GM18505 (cell line): ENCODE results near the gene TIGD3.

Experiments used
- ATAC-seq: cut with Tn5 transposase; IDR thresholded peaks from one replicate; pipeline ENCODE4 v1.9.1; 2021; ENCODE audit not compliant: unreplicated experiment
- POLR2A ChIP-seq: IDR thresholded peaks from 4 replicates; pipeline ENCODE4 v1.6.1; 2011; ENCODE audit warnings: borderline replicate concordance; ENCODE audit not compliant: insufficient read depth, insufficient read length; ENCODE audit errors: extremely low read depth

TIGD3 gene

GRCh38 chr11:65381716-65382032, 27.1 kb downstream of the TIGD3 start:
- peak; percentile 2 for ATAC-seq
- no peak for TF ChIP-seq POLR2A

GRCh38 chr11:65382033-65382803, 27.7 kb downstream of the TIGD3 start, which contains the start of gene SLC25A45:
SLC25A45 (minus strand) TSS chr11:65382646; CDS start chr11:65381951, 695 bp downstream.
- peak; percentile 51 for ATAC-seq
- TF ChIP-seq POLR2A = peak; percentile 84

GRCh38 chr11:65382804-65383368, 28.3 kb downstream of the TIGD3 start:
- TF ChIP-seq POLR2A = no peak
- no peak for ATAC-seq

- no peak for ATAC-seq
- TF ChIP-seq POLR2A = no peak
These were observed 29.2 kb downstream of the TIGD3 start for GRCh38 chr11:65383778-65384177.

- no peak for ATAC-seq
- no peak for TF ChIP-seq POLR2A
These were observed 29.8 kb downstream of the TIGD3 start for GRCh38 chr11:65384301-65384889.

- peak; percentile 30 for ATAC-seq
These were observed 32.0 kb downstream of the TIGD3 start, which contains the start of gene FRMD8 for GRCh38 chr11:65386307-65387140. FRMD8 (plus strand) TSS chr11:65386637; CDS start chr11:65387037, 400 bp downstream.

GRCh38 chr11:65388731-65389130, 34.2 kb downstream of the TIGD3 start:
- ATAC-seq = no peak
- no peak for TF ChIP-seq POLR2A

More at GRCh38 chr11:65386307-65387140, 32.0 kb downstream of the TIGD3 start, which contains the start of gene FRMD8:
- peak; percentile 87 for TF ChIP-seq POLR2A

- TF ChIP-seq POLR2A = no peak
- ATAC-seq = no peak
These were observed 34.9 kb downstream of the TIGD3 start for GRCh38 chr11:65389294-65389980.

- TF ChIP-seq POLR2A = no peak
- ATAC-seq = no peak
These were observed 35.8 kb downstream of the TIGD3 start for GRCh38 chr11:65390099-65390941.

- no peak for ATAC-seq
- no peak for TF ChIP-seq POLR2A
These were observed 36.4 kb downstream of the TIGD3 start for GRCh38 chr11:65390996-65391395.

GRCh38 chr11:65392186-65392829, 37.8 kb downstream of the TIGD3 start:
- TF ChIP-seq POLR2A = no peak
- ATAC-seq = no peak
